Activated CD8-positive, alpha-beta T cell treated with anti-CD3 and anti-CD28 coated beads, Interleukin-2, amount 10 ng/mL, durations not matched to agents 7 days and 5 days (primary cell): ENCODE data around the gene PLN. TPM values are rescaled to one million over a fixed set of nuclear protein-coding genes. Genes with fewer than 3 reads are reported as not detected.

Experiments used
- ATAC-seq: fragments of 150-1000 bp; cut with Tn5 transposase; one replicate; pipeline ENCODE4 v1.10.0; 2021; ENCODE audit warnings: moderate library complexity
- CTCF ChIA-PET: fragments of 350-600 bp; sonication (Branson Sonifier 250); formaldehyde crosslinking; loops from one replicate; lab custom pipeline; 2021; ENCODE audit warnings: antibody characterized with exemption; lab: Charles Lee
- POLR2A ChIA-PET: fragments of 350-600 bp; sonication (Branson Sonifier 250); formaldehyde crosslinking; loops from one replicate; lab custom pipeline; 2021; ENCODE audit warnings: antibody characterized with exemption; lab: Charles Lee
- DNase-seq: peaks from one replicate; pipeline ENCODE4 v3.0.0-alpha.2; 2020
- H3K27ac Mint-ChIP-seq: one replicate; pipeline ENCODE4 v1.8.0; 2021; ENCODE audit warnings: mild to moderate bottlenecking, mixed read lengths
- H3K27me3 Mint-ChIP-seq: one replicate; pipeline ENCODE4 v1.8.0; 2021; ENCODE audit warnings: low read depth, mixed read lengths
- H3K36me3 Mint-ChIP-seq: one replicate; pipeline ENCODE4 v1.8.0; 2021; ENCODE audit warnings: low read depth, mixed read lengths
- H3K4me1 Mint-ChIP-seq: one replicate; pipeline ENCODE4 v1.8.0; 2021; ENCODE audit warnings: low read depth, mixed read lengths
- H3K4me3 Mint-ChIP-seq: one replicate; pipeline ENCODE4 v1.8.0; 2021; ENCODE audit warnings: mild to moderate bottlenecking, mixed read lengths
- H3K9me3 Mint-ChIP-seq: one replicate; pipeline ENCODE4 v1.8.0; 2022; ENCODE audit warnings: mixed read lengths; ENCODE audit not compliant: insufficient read depth
- total RNA-seq, 2 experiments: library from RNA; stranded (reverse); gene quantifications; one replicate each; pipeline ENCODE4 v1.2.3, GENCODE V29; 2021

Gene PLN
- not detected for total RNA-seq

DNA sequence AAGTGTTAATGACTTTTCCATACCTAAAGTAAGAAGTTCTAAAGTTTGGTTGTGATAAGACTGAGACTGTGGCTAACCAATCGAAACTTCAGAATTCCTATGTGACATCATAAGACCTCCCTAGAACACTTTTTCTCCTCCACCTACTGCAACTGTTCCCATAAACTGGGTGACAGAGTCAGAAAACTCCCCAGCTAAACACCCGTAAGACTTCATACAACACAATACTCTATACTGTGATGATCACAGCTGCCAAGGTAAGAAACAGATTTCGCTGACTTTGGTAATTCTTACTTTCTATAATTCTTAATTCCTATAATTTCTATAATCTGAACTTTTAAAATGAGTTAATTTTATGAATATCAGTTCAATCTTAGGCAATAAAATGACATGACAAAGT, at the start of gene PLN:
Gene PLN, plus strand, starts transcription at position 161 of the 400 bp plus-strand sequence. CDS start 10,626 bp downstream, outside the sequence.
- ChIA-PET CTCF (interaction anchor here (1.1 to 1.6 kb wide), 2 partner anchors 17 to 264 kb away, joined by 3 to 5 read pairs; no protein-coding TSS in a partner anchor), POLR2A (no interaction called here)
- no peaks in the 10 kb centered on the region for H3K27me3 Mint-ChIP-seq
- DNase-seq, result no peak
- peaks cover 11% of the 10 kb centered on the region for H3K36me3 Mint-ChIP-seq
- no peak for ATAC-seq
- H3K9me3 Mint-ChIP-seq, result peaks cover 3% of the 10 kb centered on the region
- H3K4me3 Mint-ChIP-seq, result no peak within 1 kb of the TSS
- H3K27ac Mint-ChIP-seq, result no peak within 1 kb of the TSS
- peaks cover 18% of the 10 kb centered on the region for H3K4me1 Mint-ChIP-seq

DNA sequence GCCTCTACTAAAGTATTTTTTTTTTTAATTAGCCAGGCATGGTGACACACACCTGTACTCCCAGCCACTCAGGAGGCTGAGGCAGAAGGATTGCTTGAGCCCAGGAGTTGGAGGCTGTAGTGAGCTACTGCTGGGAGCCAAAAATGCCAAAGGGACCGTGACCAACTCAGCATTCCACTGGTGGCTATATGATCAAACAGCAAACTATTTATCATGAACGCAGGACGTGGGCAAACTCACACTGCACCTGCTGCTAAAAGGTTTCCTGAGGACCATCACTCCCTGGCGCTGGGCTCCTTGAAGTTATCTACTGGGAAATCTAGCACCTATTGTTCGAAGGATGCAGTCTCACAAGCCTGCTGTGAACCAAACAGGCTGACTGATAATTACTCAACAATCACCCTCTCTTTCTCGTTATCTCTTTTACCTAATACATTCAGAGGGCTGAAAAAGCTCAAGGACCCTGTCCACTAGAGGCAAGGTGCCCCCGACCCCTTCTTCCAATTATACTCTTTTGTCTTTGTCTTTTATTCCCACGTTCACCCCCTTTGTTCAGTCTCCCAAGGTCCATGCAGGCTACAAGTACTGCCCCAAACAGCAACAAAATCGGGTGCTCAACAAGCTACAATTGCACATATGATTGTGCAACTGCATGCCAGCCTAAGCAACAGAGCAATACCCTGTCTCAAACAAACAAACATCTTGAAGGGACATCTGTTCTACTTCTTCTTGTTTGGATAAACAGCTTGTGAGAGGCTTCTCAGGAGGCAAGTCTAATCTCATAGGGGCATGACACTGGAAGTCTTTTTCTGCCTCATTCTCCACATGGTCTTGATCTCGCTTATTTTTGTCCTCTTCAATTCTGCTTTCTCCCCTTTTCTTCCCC, 47.7 kb upstream of the PLN start:
- Mint-ChIP-seq H3K36me3 (peaks cover 64% of the 10 kb centered on the region), H3K9me3 (peaks cover 4% of the 10 kb centered on the region), H3K27me3 (no peaks in the 10 kb centered on the region), H3K27ac (no peak overlapping the region), H3K4me1 (no peaks in the 10 kb centered on the region), H3K4me3 (no peak overlapping the region)
- DNase-seq, result no peak
- no peak for ATAC-seq
- ChIA-PET CTCF (no interaction called here), POLR2A (no interaction called here)

DNA sequence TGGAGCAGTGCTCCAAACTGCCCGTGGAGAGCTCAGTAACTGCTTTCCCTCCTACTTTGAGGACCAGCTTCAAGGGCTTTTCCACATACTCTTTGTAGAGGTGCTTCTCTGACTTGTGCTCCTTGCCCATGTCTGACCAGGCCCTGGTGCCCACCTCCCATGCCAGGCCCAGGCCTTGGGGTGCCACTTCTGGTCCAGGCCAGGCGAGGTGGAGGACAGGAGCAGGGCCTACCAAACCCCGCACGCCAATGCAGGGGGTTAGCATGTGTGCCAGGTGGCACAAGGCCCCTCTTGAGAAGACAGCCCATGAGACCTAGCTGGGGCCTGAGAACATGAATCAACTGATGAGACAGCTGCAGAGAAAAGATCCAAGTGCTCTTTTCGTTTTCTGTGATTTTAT, 47.0 kb upstream of the PLN start:
- ATAC-seq (no peak), DNase-seq (no peak)
- POLR2A ChIA-PET, result no interaction called here
- H3K27me3 Mint-ChIP-seq, result no peaks in the 10 kb centered on the region
- no peaks in the 10 kb centered on the region for H3K4me1 Mint-ChIP-seq
- H3K4me3 Mint-ChIP-seq, result no peak overlapping the region
- peaks cover 57% of the 10 kb centered on the region for H3K36me3 Mint-ChIP-seq
- H3K9me3 Mint-ChIP-seq, result peaks cover 4% of the 10 kb centered on the region
- H3K27ac Mint-ChIP-seq, result no peak overlapping the region
- CTCF ChIA-PET, result interaction anchor here (0.7 kb wide), 1 partner anchor 10 kb away, joined by 3 read pairs; no protein-coding TSS in a partner anchor

DNA sequence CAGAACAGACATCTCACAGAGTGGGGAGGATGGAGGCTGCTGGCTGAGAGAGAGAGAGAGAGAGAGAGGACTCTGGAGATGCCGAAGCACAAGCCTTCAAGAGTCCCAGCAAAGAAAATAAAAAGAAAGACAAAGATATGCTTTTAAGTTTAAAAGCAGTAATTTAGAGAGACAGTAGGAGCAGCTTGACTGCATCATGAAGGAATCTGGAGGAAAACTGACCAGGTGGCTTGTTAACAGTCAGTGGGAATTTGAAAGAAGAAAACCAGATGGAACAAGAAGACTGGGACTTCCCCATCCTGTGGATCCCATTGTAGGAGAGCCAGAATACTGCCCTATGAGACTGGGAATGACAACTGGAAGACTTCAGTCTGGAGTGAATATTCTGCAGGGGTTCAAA, 46.3 kb upstream of the PLN start:
- Mint-ChIP-seq H3K27ac (no peak overlapping the region), H3K9me3 (peaks cover 4% of the 10 kb centered on the region), H3K36me3 (peaks cover 56% of the 10 kb centered on the region), H3K4me1 (no peaks in the 10 kb centered on the region), H3K27me3 (no peaks in the 10 kb centered on the region), H3K4me3 (no peak overlapping the region)
- ATAC-seq (no peak), DNase-seq (no peak)
- ChIA-PET POLR2A (no interaction called here), CTCF (interaction anchor here (0.7 kb wide), 1 partner anchor 10 kb away, joined by 3 read pairs; no protein-coding TSS in a partner anchor)

DNA sequence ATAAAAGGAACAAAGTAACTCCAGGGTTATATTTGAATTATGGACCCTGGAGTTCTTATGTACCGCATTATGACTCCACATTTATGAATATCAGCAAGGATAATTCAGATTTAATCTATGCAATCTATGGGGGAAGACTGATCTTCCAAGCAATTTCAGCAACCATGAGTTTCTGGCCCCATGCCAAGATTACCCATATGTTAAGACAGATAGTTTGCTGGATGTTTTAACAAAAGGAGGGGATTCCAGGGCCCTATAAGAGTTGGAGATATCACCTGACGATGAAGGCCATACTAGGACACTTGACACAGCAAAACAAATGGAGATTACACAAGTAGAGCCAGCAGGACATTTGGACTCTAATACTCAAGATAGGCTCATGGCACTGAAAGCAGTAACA, 45.9 kb upstream of the PLN start:
- DNase-seq, result no peak

DNA sequence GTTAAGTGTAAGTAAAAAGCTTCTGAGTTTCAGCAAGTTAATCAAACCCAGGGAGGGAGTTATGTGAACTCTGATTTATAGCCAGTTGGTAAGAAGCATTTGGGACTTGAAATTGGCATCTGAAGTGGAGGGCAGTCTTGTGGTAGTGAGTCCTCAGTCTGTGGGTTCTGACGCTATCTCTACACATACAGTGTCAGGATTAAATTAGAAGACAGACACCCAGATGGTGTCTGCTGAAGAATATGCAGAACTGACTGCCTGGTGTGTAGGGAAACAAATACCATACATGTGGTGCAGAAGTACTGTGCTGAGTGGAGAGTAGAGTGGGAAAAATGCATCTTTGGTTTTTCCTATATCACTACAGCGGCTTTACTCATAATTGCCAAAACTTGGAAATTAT, 43.5 kb upstream of the PLN start:
- CTCF ChIA-PET, result no interaction called here
- H3K36me3 Mint-ChIP-seq, result peaks cover 44% of the 10 kb centered on the region

More for the DNA sequence above, 45.9 kb upstream of the PLN start:
- ATAC-seq, result no peak
- Mint-ChIP-seq H3K36me3 (peaks cover 52% of the 10 kb centered on the region), H3K27me3 (no peaks in the 10 kb centered on the region), H3K4me3 (no peak overlapping the region), H3K4me1 (no peaks in the 10 kb centered on the region), H3K27ac (no peak overlapping the region), H3K9me3 (peaks cover 4% of the 10 kb centered on the region)
- CTCF ChIA-PET, result interaction anchor here (1.3 kb wide), 1 partner anchor 12 kb away, joined by 3 read pairs; no protein-coding TSS in a partner anchor
- POLR2A ChIA-PET, result no interaction called here

DNA sequence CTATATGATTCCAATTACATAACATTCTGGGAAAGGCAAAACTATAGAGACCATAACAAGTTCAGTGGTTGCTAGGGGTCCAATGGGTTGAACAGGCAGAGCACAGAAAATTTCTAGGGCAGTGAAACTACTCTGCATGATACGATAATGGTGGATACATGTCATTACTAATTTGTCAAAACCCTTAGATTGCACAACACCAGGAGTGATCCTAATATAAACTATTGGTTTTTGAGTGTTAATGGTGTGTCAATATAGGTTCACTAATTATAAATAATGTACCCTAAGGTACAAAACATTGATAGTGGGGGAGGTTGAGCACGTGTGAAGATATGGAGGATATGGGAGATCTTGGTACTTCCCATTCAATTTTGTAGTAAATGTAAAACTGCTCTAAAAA, 42.4 kb upstream of the PLN start:
- ChIA-PET CTCF (no interaction called here), POLR2A (no interaction called here)
- H3K9me3 Mint-ChIP-seq, result peaks cover under 1% of the 10 kb centered on the region
- no peak overlapping the region for H3K4me3 Mint-ChIP-seq
- DNase-seq (no peak), ATAC-seq (no peak)
- H3K36me3 Mint-ChIP-seq, result peaks cover 39% of the 10 kb centered on the region
- no peaks in the 10 kb centered on the region for H3K27me3 Mint-ChIP-seq
- no peaks in the 10 kb centered on the region for H3K4me1 Mint-ChIP-seq
- H3K27ac Mint-ChIP-seq, result no peak overlapping the region

More for the DNA sequence above, 43.5 kb upstream of the PLN start:
- Mint-ChIP-seq H3K9me3 (peaks cover 4% of the 10 kb centered on the region), H3K4me1 (no peaks in the 10 kb centered on the region), H3K27ac (no peak overlapping the region), H3K4me3 (no peak overlapping the region), H3K27me3 (no peaks in the 10 kb centered on the region)
- POLR2A ChIA-PET, result no interaction called here
- ATAC-seq (no peak), DNase-seq (no peak)

DNA sequence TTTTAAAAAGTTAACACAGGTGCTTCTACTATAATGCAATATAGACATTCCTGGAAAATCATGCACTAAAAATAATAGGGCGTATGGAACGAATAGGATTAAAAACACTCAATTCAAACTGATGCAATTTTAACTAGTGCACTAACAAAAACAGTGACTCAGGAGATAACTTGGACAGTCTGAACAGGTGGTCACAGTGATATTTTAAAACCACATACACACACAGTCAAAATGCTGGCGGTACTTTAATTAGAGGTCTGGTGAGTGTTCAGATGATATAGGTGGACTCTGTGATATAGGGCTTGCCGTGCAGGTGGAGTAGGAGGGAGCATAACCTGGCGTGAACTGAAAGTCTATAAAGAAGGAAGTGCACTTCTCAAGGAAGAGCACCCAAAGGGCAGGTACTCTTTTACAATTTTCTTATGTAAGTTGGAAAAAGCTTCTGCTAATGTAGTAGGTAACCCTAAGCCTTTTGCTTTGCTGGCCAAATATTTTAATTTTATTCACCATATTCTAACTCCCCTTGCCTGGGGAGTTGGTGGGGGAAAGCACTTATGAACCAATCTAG, 41.9 kb upstream of the PLN start:
- no peaks in the 10 kb centered on the region for H3K27me3 Mint-ChIP-seq
- ATAC-seq (no peak), DNase-seq (no peak)
- H3K4me3 Mint-ChIP-seq, result no peak overlapping the region
- H3K4me1 Mint-ChIP-seq, result no peaks in the 10 kb centered on the region
- ChIA-PET CTCF (no interaction called here), POLR2A (no interaction called here)
- H3K36me3 Mint-ChIP-seq, result peaks cover 34% of the 10 kb centered on the region
- no peak overlapping the region for H3K27ac Mint-ChIP-seq
- H3K9me3 Mint-ChIP-seq, result no peaks in the 10 kb centered on the region

DNA sequence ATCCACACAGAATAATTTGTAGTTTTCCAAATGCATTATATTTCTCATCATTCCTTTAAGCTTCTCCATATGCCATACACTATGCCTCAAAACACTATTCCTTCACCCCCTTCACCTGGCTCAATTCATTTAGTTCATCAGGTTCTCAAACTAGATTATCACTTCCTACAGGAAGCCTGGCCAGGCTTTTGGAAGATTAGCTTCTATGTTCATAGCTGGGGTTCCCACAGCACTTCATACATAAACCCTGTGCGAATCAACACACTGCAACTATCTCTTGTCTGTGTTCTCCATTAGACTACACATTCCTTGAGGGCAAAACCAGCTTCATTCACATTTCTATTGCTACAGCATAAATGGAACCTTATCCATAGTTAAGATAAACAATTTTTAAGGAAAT, 40.5 kb upstream of the PLN start:
- ChIA-PET CTCF (no interaction called here), POLR2A (no interaction called here)
- no peak for ATAC-seq
- Mint-ChIP-seq H3K36me3 (peaks cover 19% of the 10 kb centered on the region), H3K4me1 (no peaks in the 10 kb centered on the region), H3K27me3 (no peaks in the 10 kb centered on the region), H3K4me3 (no peak overlapping the region), H3K9me3 (no peaks in the 10 kb centered on the region), H3K27ac (no peak overlapping the region)
- DNase-seq, result no peak

DNA sequence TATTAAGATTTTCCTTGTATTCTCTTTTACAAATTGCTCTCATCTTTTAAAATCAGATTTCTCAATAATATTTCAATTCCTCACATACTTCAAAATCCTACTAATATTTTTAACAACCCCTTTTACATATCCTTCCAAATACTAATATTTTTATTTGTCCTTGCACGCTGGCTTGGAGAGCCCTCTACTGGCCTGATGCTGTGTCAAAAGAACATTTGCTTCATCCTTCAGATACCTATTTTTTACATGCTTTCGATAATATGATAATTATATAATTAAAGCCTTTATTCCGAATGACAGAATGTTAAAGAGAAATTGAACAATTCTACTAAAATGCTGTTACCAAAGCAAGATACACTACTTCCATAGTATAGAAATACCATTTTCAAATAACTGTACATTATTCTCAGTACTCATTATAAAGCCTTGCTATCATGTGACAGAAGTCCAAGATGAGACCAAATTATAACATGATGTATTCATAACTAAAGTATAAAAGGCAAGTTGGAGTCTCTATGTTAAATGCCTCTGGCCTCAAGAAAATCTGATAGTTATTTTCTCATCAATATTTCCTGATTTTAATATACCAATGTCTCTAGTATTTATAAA, 39.0 kb upstream of the PLN start:
- Mint-ChIP-seq H3K36me3 (peaks cover 8% of the 10 kb centered on the region), H3K4me1 (no peaks in the 10 kb centered on the region), H3K4me3 (no peak overlapping the region), H3K27ac (no peak overlapping the region), H3K27me3 (no peaks in the 10 kb centered on the region), H3K9me3 (no peaks in the 10 kb centered on the region)
- DNase-seq (no peak), ATAC-seq (no peak)
- ChIA-PET CTCF (no interaction called here), POLR2A (no interaction called here)

DNA sequence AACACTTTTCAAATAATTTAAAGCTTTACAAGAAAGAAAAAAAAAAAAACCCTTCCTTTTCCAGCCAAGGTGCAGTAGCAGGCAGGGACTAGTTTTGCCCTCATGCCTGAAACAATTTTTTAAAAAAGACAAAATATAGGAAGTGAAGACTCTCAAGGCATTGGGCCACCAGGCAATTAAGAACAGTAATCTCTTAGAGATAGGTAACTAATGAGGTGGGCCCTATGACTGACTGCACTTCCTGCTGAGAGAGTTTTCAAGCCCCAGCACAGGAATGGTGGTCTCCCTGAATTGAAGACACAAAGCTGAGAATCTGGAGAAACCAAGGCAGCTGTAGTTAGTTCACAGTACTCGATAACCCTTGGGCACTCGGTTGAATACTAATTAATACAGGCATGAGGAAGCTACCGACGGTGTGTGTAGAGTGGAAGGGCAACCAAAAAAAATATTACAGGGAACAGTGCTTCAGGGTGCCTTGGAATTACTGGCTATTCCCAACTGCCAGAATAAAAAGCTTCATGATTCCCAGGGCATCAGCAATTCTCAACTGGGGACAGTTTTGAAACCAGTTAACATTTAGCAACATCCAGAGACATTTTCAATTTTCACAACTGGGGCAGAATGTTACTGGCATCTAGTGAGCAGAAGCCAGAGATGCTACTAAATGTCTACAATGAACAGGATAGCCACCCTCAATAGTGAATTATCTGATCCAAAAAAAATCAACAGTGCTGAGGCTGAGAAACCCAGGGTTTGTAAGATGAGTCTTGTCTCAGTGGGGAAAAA, 36.0 kb upstream of the PLN start:
- ATAC-seq (no peak), DNase-seq (no peak)
- H3K4me3 Mint-ChIP-seq, result no peak overlapping the region
- CTCF ChIA-PET, result interaction anchor here (0.8 to 1.1 kb wide), 2 partner anchors 11 to 27 kb away, joined by 3 read pairs; no protein-coding TSS in a partner anchor
- no peaks in the 10 kb centered on the region for H3K27me3 Mint-ChIP-seq
- no peaks in the 10 kb centered on the region for H3K9me3 Mint-ChIP-seq
- no peaks in the 10 kb centered on the region for H3K36me3 Mint-ChIP-seq
- H3K4me1 Mint-ChIP-seq, result no peaks in the 10 kb centered on the region
- POLR2A ChIA-PET, result no interaction called here
- no peak overlapping the region for H3K27ac Mint-ChIP-seq
